Ishikawa (cell line): ENCODE data around the gene ARSJ.

ENCODE experiments used
- CEBPB ChIP-seq: IDR thresholded peaks from 2 replicates; pipeline ENCODE4 v1.6.1; 2012
- CREB1 ChIP-seq: IDR thresholded peaks from 2 replicates; pipeline ENCODE4 v1.6.1; 2012; ENCODE audit warnings: low read depth
- EP300 ChIP-seq: IDR thresholded peaks from 2 replicates; pipeline ENCODE4 v1.6.1; 2012; ENCODE audit warnings: borderline replicate concordance
- MAX ChIP-seq: IDR thresholded peaks from 2 replicates; pipeline ENCODE4 v1.6.1; 2012
- NFIC ChIP-seq: IDR thresholded peaks from 2 replicates; pipeline ENCODE4 v1.6.1; 2012
- TAF1 ChIP-seq: IDR thresholded peaks from 2 replicates; pipeline ENCODE4 v1.6.1; 2012; ENCODE audit warnings: low read depth, mild to moderate bottlenecking
- TCF12 ChIP-seq: IDR thresholded peaks from 2 replicates; pipeline ENCODE4 v1.6.1; 2012; ENCODE audit warnings: low read depth
- TEAD4 ChIP-seq: IDR thresholded peaks from 2 replicates; pipeline ENCODE4 v1.6.1; 2012
- YY1 ChIP-seq: IDR thresholded peaks from 2 replicates; pipeline ENCODE4 v1.6.1; 2012; ENCODE audit warnings: low read depth
- ZBTB7A ChIP-seq: IDR thresholded peaks from 2 replicates; pipeline ENCODE4 v1.6.1; 2012; ENCODE audit warnings: low read depth
- TF ChIP-seq, protein P1 (sequence below): IDR thresholded peaks from 2 replicates; pipeline ENCODE4 v1.6.1; 2012; ENCODE audit warnings: low read depth, mild to moderate bottlenecking
- TF ChIP-seq, protein P2 (sequence below): IDR thresholded peaks from 2 replicates; pipeline ENCODE4 v1.6.1; 2012

DNA sequence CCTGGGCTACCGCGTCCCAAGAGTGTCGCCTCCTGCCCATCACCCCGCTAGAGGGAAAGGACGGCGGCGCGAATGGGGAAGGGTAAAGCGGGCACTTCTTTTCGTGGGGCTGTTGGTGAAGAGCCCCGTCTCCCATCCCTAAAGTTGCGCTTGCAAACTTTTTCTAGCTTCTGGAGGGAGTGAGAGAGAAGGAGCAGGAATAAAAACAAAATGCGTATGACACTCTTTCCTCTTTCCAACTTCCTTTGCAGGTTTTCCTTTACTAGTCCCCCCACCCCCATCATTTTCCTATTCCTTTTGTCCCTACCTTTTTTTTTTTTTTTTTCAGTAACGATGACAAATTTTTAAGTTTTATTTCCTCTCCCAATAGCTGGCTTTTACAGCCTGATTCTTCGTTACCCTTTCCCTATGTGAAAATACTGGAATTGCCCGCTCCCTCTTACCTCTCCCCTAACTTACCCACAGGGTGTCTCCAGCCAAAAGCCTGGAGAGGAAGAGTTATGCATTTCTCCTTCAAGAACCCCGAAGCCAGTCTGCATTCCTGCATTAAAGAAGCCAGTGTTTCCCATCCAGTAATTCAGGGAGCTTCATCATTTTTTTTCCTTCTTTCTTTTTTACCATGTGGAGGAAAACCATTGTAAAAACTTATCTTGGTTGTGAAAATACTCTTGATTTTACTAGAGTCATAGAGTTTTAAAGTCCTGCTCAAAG lies 613 bp upstream of the ARSJ start:
- TF ChIP-seq, protein P1, sequence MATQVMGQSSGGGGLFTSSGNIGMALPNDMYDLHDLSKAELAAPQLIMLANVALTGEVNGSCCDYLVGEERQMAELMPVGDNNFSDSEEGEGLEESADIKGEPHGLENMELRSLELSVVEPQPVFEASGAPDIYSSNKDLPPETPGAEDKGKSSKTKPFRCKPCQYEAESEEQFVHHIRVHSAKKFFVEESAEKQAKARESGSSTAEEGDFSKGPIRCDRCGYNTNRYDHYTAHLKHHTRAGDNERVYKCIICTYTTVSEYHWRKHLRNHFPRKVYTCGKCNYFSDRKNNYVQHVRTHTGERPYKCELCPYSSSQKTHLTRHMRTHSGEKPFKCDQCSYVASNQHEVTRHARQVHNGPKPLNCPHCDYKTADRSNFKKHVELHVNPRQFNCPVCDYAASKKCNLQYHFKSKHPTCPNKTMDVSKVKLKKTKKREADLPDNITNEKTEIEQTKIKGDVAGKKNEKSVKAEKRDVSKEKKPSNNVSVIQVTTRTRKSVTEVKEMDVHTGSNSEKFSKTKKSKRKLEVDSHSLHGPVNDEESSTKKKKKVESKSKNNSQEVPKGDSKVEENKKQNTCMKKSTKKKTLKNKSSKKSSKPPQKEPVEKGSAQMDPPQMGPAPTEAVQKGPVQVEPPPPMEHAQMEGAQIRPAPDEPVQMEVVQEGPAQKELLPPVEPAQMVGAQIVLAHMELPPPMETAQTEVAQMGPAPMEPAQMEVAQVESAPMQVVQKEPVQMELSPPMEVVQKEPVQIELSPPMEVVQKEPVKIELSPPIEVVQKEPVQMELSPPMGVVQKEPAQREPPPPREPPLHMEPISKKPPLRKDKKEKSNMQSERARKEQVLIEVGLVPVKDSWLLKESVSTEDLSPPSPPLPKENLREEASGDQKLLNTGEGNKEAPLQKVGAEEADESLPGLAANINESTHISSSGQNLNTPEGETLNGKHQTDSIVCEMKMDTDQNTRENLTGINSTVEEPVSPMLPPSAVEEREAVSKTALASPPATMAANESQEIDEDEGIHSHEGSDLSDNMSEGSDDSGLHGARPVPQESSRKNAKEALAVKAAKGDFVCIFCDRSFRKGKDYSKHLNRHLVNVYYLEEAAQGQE: no peak
- TF ChIP-seq TAF1 (no peak), CEBPB (no peak), EP300 (no peak), NFIC (no peak), TCF12 (no peak), CREB1 (no peak), ZBTB7A (no peak), MAX (no peak), YY1 (no peak), TEAD4 (no peak)
- TF ChIP-seq, protein P2, sequence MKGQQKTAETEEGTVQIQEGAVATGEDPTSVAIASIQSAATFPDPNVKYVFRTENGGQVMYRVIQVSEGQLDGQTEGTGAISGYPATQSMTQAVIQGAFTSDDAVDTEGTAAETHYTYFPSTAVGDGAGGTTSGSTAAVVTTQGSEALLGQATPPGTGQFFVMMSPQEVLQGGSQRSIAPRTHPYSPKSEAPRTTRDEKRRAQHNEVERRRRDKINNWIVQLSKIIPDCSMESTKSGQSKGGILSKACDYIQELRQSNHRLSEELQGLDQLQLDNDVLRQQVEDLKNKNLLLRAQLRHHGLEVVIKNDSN: no peak
